Measurements from ENCODE around the gene STX18.

DNA sequence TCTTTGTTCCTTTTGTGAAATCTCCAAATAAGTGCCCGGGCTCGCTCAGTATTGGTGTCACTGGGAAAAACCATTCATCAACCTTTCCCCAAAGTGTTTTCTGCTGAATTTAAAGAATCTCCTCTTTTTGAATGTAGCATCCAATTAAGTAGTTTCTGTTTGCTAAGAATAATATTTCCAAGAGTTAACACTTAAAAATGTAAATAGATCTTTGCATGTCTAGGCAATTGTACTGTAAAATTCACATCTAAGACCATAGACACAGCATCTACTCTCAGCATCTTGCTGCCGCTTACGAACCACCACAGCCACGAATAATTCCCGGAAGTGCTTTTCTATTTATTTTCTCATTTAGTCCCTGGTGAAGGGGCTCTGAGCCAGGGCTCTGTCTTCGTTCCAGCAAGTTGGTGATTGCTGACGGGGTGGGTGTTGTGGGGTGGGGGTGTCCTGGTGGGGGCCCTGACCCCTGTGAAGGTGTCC, 153.5 kb downstream of the STX18 start:
- TF ChIP-seq, protein P1, sequence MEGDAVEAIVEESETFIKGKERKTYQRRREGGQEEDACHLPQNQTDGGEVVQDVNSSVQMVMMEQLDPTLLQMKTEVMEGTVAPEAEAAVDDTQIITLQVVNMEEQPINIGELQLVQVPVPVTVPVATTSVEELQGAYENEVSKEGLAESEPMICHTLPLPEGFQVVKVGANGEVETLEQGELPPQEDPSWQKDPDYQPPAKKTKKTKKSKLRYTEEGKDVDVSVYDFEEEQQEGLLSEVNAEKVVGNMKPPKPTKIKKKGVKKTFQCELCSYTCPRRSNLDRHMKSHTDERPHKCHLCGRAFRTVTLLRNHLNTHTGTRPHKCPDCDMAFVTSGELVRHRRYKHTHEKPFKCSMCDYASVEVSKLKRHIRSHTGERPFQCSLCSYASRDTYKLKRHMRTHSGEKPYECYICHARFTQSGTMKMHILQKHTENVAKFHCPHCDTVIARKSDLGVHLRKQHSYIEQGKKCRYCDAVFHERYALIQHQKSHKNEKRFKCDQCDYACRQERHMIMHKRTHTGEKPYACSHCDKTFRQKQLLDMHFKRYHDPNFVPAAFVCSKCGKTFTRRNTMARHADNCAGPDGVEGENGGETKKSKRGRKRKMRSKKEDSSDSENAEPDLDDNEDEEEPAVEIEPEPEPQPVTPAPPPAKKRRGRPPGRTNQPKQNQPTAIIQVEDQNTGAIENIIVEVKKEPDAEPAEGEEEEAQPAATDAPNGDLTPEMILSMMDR (IDR thresholded peaks at IDR 0.05) = no peak
- TF ChIP-seq POLR2A (IDR thresholded peaks at IDR 0.05) = no peak

Measured in thyroid gland (tissue), 4 donors.